Ureter (tissue), 1 donor: ENCODE data around the gene OR52R1. TPM values are rescaled to one million over a fixed set of nuclear protein-coding genes. Genes with fewer than 3 reads are reported as not detected.
"Not testable (repeated sequence)": the region's sequence is repeated elsewhere in the genome, so short reads cannot be mapped to it uniquely, and the experiment has no call there.

ENCODE experiments used
- DNase-seq: peaks from one replicate; pipeline ENCODE4 v3.0.0-alpha.2; 2020; ENCODE audit warnings: low spot score
- total RNA-seq: library from RNA; stranded (reverse); gene quantifications from one replicate; pipeline ENCODE4 v1.2.4, GENCODE V29; 2023
- donor health status: DM: yes; HTN: yes; CAD: no.

OR52R1 gene
- not detected for total RNA-seq

GRCh38 chr11:4804280-4804679 is at the start of gene OR52R1:
Gene OR52R1, minus strand, starts transcription at chr11:4804380. Its CDS starts 0 bp downstream, at chr11:4804380.
- no peak for DNase-seq

GRCh38 chr11:4851033-4851432 is 46.9 kb upstream of the OR52R1 start:
- DNase-seq = no peak

- no peak for DNase-seq
Measured at GRCh38 chr11:4848908-4849532, 44.8 kb upstream of the OR52R1 start, which contains the start of gene OR51S1. Gene OR51S1, minus strand, starts transcription at chr11:4849208. Its CDS starts 0 bp downstream, at chr11:4849208.

GRCh38 chr11:4839851-4840549 is 35.8 kb upstream of the OR52R1 start:
- DNase-seq = no peak

GRCh38 chr11:4830909-4831308 is 26.7 kb upstream of the OR52R1 start:
- DNase-seq = no peak

- no peak for DNase-seq
Measured at GRCh38 chr11:4830346-4830745, 26.2 kb upstream of the OR52R1 start.

GRCh38 chr11:4826425-4826824 is 22.2 kb upstream of the OR52R1 start:
- DNase-seq = peak; percentile 49

- DNase-seq = no peak
Measured at GRCh38 chr11:4825132-4825531, 21.0 kb upstream of the OR52R1 start.

- no peak for DNase-seq
Measured at GRCh38 chr11:4821021-4821420, 16.8 kb upstream of the OR52R1 start, which contains the start of gene OR51F2. Gene OR51F2, plus strand, starts transcription at chr11:4821321. Its CDS starts 101 bp downstream, at chr11:4821422.

- DNase-seq = no peak
Measured at GRCh38 chr11:4809246-4809645, 5.1 kb upstream of the OR52R1 start.

GRCh38 chr11:4808476-4808875 is 4.3 kb upstream of the OR52R1 start:
- no peak for DNase-seq

GRCh38 chr11:4801316-4801715 is 2.9 kb downstream of the OR52R1 start:
- not testable (repeated sequence) for DNase-seq

- DNase-seq = no peak
Measured at GRCh38 chr11:4798427-4799183, 5.6 kb downstream of the OR52R1 start.

- no peak for DNase-seq
Measured at GRCh38 chr11:4797206-4797605, 7.0 kb downstream of the OR52R1 start.

- DNase-seq = no peak
Measured at GRCh38 chr11:4782454-4782853, 21.7 kb downstream of the OR52R1 start.

- DNase-seq = no peak
Measured at GRCh38 chr11:4769838-4770237, 34.3 kb downstream of the OR52R1 start, which contains the start of gene OR51F1. Gene OR51F1, minus strand, starts transcription at chr11:4769938. Its CDS starts 0 bp downstream, at chr11:4769938.

GRCh38 chr11:4768094-4768493 is 36.1 kb downstream of the OR52R1 start:
- DNase-seq = no peak

GRCh38 chr11:4766420-4767043 is 37.6 kb downstream of the OR52R1 start:
- DNase-seq = no peak

- DNase-seq = no peak
Measured at GRCh38 chr11:4763096-4763495, 41.1 kb downstream of the OR52R1 start.
